Transverse colon (tissue), 4 donors: Measurements from ENCODE around the gene NPAS3. TPM values are rescaled to one million over a fixed set of nuclear protein-coding genes. Genes with fewer than 3 reads are reported as not detected.
A peak's percentile ranks its signal among the peaks of the same experiment; 100 is the strongest.

Experiments used
- DNase-seq: peaks from one replicate; pipeline ENCODE4 v3.0.0-alpha.2; 2019
- H3K27ac ChIP-seq, 4 donors: fragments of 200-600 bp; sonication (generic); 2 replicates each; pipeline ENCODE4 v1.5.1; 2016 to 2018; ENCODE audit warnings: inconsistent platforms in 4 of 4
- H3K27me3 ChIP-seq: fragments of 200-600 bp; sonication (generic); 2 replicates; pipeline ENCODE4 v1.5.1; 2017; ENCODE audit warnings: inconsistent platforms
- H3K36me3 ChIP-seq, 4 donors: fragments of 200-600 bp; sonication (generic); 2 replicates each; pipeline ENCODE4 v1.5.1; 2017 to 2019; ENCODE audit warnings: inconsistent platforms in 4 of 4
- H3K4me1 ChIP-seq, 4 donors: fragments of 200-600 bp; sonication (generic); 2 replicates each; pipeline ENCODE4 v1.5.1; 2017 to 2020; ENCODE audit warnings: inconsistent platforms in 4 of 4
- H3K4me3 ChIP-seq, 4 donors: fragments of 200-600 bp; sonication (generic); 1 replicate in 1 of 4; 2 replicates in 3 of 4; pipeline versions ENCODE4 v1.5.1 to v1.6.1; 2017 to 2019; ENCODE audit warnings: inconsistent platforms in 4 of 4
- H3K9me3 ChIP-seq, 2 donors: fragments of 200-600 bp; sonication (generic); 2 replicates each; pipeline ENCODE4 v1.5.1; 2017 to 2019; ENCODE audit warnings: inconsistent platforms in 2 of 2
- EP300 ChIP-seq: sonication (generic); formaldehyde crosslinking; IDR thresholded peaks from one replicate; pipeline ENCODE4 v1.6.1; 2017; ENCODE audit warnings: antibody characterized with exemption, low read depth
- POLR2A ChIP-seq: fragments of 450-650 bp; IDR thresholded peaks from one replicate; pipeline ENCODE4 v1.6.1; 2016; ENCODE audit warnings: antibody characterized with exemption, mild to moderate bottlenecking, moderate library complexity
- POLR2AphosphoS5 ChIP-seq, 3 donors: sonication (generic); formaldehyde crosslinking; IDR thresholded peaks; one replicate each; pipeline ENCODE4 v1.6.1; 2016; ENCODE audit warnings: antibody characterized with exemption in 3 of 3
- WGBS, 2 donors: methylation state at CpG; one replicate each; pipeline ENCODE4 v1.1.5; 2018; ENCODE audit warnings: low coverage in 1 of 2; 5-methylcytosine and 5-hydroxymethylcytosine counted together
- in situ Hi-C, 4 donors: fragments of 200-750 bp; cut with MboI; loops; one replicate each; pipeline versions ENCODE4 v1.15.0 to v1.15.1; 2017; ENCODE audit warnings: low sequenced_read_pairs in 3 of 4, low pct_ligation_motif_present in 1 of 4, low pct_unique_long_range_greater_than_20kb in 1 of 4
- intact Hi-C: fragments of 100-400 bp; cut with DNase I; formaldehyde crosslinking; loops from one replicate; pipeline ENCODE4 v1.15.1; 2023; ENCODE audit warnings: low total_unique reads
- total RNA-seq, 4 donors: library from RNA; depleted of rRNA; stranded (reverse); fragments of >200 nt; gene quantifications; one replicate each; pipeline ENCODE4 v1.1.0, GENCODE V29; 2016
- TF ChIP-seq, protein P1 (sequence below), 5 experiments: fragments of 200-600 bp in 3 of 5; fragments of 450-650 bp in 2 of 5; sonication (generic) in 3 of 5; IDR thresholded peaks; 1 replicate in 2 of 5; 2 replicates in 3 of 5; pipeline ENCODE4 v1.5.1; 2016 to 2017; ENCODE audit warnings: antibody characterized with exemption in 5 of 5, inconsistent platforms in 3 of 5, mild to moderate bottlenecking in 2 of 5, moderate library complexity in 1 of 5

NPAS3 gene
- total RNA-seq, 4 donors from 2014 or later: 0.96 to 6.4 (median 1.8) TPM

DNA sequence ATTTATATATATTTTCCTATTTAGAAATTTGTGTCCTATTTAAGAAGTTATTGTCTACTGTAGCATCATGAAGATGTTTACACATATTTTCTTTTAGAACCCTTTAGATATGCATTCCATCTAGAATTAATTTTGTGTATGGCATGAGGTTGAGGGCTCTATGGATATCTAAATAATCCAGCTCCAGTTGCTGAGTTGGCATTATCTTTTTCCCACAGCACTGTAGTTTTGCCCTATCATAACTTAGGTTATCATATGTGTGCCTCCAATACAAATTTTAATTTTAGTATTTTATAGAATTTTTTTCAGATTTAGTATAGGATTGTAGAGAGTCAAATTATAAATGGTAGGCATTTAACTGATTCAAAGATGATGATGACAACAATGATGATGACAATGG lies 159.3 kb downstream of the NPAS3 start:
- Histone ChIP-seq H3K9me3 (no peaks in the 10 kb centered on the region), H3K27me3 (no peaks in the 10 kb centered on the region), H3K4me1 (peaks cover 0 to 8% (median 0%) of the 10 kb centered on the region in 4 donors), H3K36me3 (no peaks in the 10 kb centered on the region), H3K4me3 (no peak overlapping the region), H3K27ac (no peak overlapping the region)
- in situ Hi-C loops (no loop called here), intact Hi-C loops (no loop called here)
- no peak for DNase-seq
- TF ChIP-seq EP300 (no peak), POLR2AphosphoS5 (IDR thresholded peaks at IDR 0.05) (no peak), POLR2A (no peak)
- TF ChIP-seq, protein P1, sequence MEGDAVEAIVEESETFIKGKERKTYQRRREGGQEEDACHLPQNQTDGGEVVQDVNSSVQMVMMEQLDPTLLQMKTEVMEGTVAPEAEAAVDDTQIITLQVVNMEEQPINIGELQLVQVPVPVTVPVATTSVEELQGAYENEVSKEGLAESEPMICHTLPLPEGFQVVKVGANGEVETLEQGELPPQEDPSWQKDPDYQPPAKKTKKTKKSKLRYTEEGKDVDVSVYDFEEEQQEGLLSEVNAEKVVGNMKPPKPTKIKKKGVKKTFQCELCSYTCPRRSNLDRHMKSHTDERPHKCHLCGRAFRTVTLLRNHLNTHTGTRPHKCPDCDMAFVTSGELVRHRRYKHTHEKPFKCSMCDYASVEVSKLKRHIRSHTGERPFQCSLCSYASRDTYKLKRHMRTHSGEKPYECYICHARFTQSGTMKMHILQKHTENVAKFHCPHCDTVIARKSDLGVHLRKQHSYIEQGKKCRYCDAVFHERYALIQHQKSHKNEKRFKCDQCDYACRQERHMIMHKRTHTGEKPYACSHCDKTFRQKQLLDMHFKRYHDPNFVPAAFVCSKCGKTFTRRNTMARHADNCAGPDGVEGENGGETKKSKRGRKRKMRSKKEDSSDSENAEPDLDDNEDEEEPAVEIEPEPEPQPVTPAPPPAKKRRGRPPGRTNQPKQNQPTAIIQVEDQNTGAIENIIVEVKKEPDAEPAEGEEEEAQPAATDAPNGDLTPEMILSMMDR (IDR thresholded peaks at IDR 0.05): no peak

DNA sequence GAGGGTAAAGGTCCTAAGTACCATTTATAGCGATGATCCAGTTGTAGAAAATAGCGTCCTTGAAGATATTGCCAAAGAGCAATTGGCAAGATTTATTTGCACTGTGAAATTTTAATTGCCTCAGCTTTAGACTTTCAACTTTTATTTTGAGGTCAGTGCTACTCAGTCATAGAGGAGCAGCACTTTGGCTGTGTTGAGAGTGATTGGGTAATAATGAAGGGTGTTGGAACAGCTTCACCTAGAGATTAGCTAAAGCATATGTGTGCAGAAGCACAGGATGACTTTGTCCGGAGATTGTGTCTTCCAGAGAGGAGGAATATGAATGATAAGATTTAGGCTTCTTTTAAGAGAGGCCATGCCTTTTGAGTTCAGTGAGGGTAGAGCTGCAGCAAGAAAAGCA lies 164.8 kb downstream of the NPAS3 start:
- DNase-seq: no peak
- H3K27ac ChIP-seq: no peak overlapping the region
- in situ Hi-C loops (no loop called here), intact Hi-C loops (no loop called here)
- no peak for TF ChIP-seq POLR2A
- no peak for TF ChIP-seq EP300
- TF ChIP-seq POLR2AphosphoS5 (IDR thresholded peaks at IDR 0.05): peak in 2 of 3 donors; percentile 18 to 23
- TF ChIP-seq, protein P1 (IDR thresholded peaks at IDR 0.05): no peak
- 29 to 43% methylated on average over 1 to 3 of the region's 3 CpGs for WGBS, 2 donors
- H3K4me3 ChIP-seq: no peak overlapping the region
- peaks cover 0 to 20% (median 0%) of the 10 kb centered on the region in 4 donors for H3K4me1 ChIP-seq
- H3K36me3 ChIP-seq: no peaks in the 10 kb centered on the region
- no peaks in the 10 kb centered on the region for H3K27me3 ChIP-seq
- H3K9me3 ChIP-seq: no peaks in the 10 kb centered on the region

GRCh38 chr14:33103966-33104365 lies 165.3 kb downstream of the NPAS3 start:
- 41 to 48% methylated on average over 2 of the region's 2 CpGs for WGBS, 2 donors
- Histone ChIP-seq H3K27me3 (no peaks in the 10 kb centered on the region), H3K4me3 (no peak overlapping the region), H3K4me1 (peaks cover 0 to 20% (median 0%) of the 10 kb centered on the region in 4 donors), H3K9me3 (no peaks in the 10 kb centered on the region), H3K36me3 (no peaks in the 10 kb centered on the region), H3K27ac (no peak overlapping the region)
- TF ChIP-seq EP300 (no peak), POLR2A (no peak), POLR2AphosphoS5 (IDR thresholded peaks at IDR 0.05) (no peak)
- TF ChIP-seq, protein P1 (IDR thresholded peaks at IDR 0.05): no peak
- in situ Hi-C loops: no loop called here
- DNase-seq: no peak
- intact Hi-C loops: loop anchor here (2.0 kb wide), 1 partner anchor 71 kb away; no protein-coding TSS in a partner anchor

GRCh38 chr14:33110737-33111443 lies 172.2 kb downstream of the NPAS3 start:
- no peaks in the 10 kb centered on the region for H3K36me3 ChIP-seq
- H3K4me3 ChIP-seq: no peak overlapping the region
- H3K9me3 ChIP-seq: no peaks in the 10 kb centered on the region
- no peak for DNase-seq
- H3K4me1 ChIP-seq: no peaks in the 10 kb centered on the region
- intact Hi-C loops (no loop called here), in situ Hi-C loops (no loop called here)
- H3K27me3 ChIP-seq: no peaks in the 10 kb centered on the region
- WGBS, 2 donors: 77 to 80% methylated on average over 8 of the region's 8 CpGs
- TF ChIP-seq, protein P1 (IDR thresholded peaks at IDR 0.05): no peak
- no peak for TF ChIP-seq POLR2A
- TF ChIP-seq POLR2AphosphoS5 (IDR thresholded peaks at IDR 0.05): no peak
- TF ChIP-seq EP300: no peak
- no peak overlapping the region for H3K27ac ChIP-seq
